ENCODE measurements around the gene ASH1L.

DNA sequence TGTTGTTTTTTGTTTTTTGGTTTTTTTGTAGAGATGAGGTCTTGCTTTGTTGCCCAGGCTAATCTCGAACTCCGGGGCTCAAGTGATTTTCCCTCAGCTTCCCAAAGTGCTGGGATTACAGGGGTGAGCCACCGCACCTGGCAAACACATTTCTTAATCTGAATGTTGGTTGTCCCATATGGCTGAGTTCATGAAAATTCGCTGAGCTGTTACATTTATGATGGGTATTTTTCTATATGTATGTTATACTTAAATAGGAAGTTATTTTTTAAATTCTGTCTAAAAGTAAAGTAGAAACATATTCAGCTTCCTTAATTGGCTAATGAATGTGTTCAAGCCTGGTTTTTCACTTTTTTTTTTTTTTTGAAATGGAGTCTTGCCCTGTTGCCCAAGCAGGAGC, 75.1 kb downstream of the ASH1L start:
- TF ChIP-seq, protein P1, sequence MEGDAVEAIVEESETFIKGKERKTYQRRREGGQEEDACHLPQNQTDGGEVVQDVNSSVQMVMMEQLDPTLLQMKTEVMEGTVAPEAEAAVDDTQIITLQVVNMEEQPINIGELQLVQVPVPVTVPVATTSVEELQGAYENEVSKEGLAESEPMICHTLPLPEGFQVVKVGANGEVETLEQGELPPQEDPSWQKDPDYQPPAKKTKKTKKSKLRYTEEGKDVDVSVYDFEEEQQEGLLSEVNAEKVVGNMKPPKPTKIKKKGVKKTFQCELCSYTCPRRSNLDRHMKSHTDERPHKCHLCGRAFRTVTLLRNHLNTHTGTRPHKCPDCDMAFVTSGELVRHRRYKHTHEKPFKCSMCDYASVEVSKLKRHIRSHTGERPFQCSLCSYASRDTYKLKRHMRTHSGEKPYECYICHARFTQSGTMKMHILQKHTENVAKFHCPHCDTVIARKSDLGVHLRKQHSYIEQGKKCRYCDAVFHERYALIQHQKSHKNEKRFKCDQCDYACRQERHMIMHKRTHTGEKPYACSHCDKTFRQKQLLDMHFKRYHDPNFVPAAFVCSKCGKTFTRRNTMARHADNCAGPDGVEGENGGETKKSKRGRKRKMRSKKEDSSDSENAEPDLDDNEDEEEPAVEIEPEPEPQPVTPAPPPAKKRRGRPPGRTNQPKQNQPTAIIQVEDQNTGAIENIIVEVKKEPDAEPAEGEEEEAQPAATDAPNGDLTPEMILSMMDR (IDR thresholded peaks at IDR 0.05 in 2 of 3, conservative IDR thresholded peaks at IDR 0.05 in 1 of 3; ENCODE audit: borderline replicate concordance in 1 of 3, insufficient read depth in 1 of 3, low read depth in 2 of 3, low read length in 2 of 3): no peak
- no peak for TF ChIP-seq POLR2AphosphoS5 (IDR thresholded peaks at IDR 0.05; ENCODE audit: low read depth, low read length)
- no peak for TF ChIP-seq EZH2 (IDR thresholded peaks at IDR 0.05)
- no peak for TF ChIP-seq SP1 (IDR thresholded peaks at IDR 0.05; ENCODE audit: low read depth)
- no peak for TF ChIP-seq ZBTB33 (IDR thresholded peaks at IDR 0.05; ENCODE audit: extremely low read depth, insufficient replicate concordance, low read length)
- TF ChIP-seq POLR2A (IDR thresholded peaks at IDR 0.05; ENCODE audit: borderline replicate concordance, extremely low read depth, insufficient read depth, insufficient read length): no peak
- no peak for TF ChIP-seq RAD21 (IDR thresholded peaks at IDR 0.05; ENCODE audit: low read depth)
- no peak for TF ChIP-seq SRF (IDR thresholded peaks at IDR 0.05; ENCODE audit: low read depth)
- no peak for TF ChIP-seq YY1 (IDR thresholded peaks at IDR 0.05; ENCODE audit: extremely low read depth, insufficient replicate concordance, low read depth, low read length)
- TF ChIP-seq ELF1 (IDR thresholded peaks at IDR 0.05; ENCODE audit: borderline replicate concordance, low read depth): no peak
- TF ChIP-seq ZNF274 (IDR thresholded peaks at IDR 0.05; ENCODE audit: low read depth, low read length): no peak

Data from HCT116 (cell line).